NCI-H1694 (cell line): ENCODE data around the gene METRN.
"Not testable (repeated sequence)": the region's sequence is repeated elsewhere in the genome, so short reads cannot be mapped to it uniquely, and the experiment has no call there.

Experiments
- DNase-seq: peaks from one replicate; lab custom pipeline; 2025; lab: John Stamatoyannopoulos, UW

Gene METRN

GRCh38 chr16:691242-691641 is 23.7 kb upstream of the METRN start:
- DNase-seq: not testable (repeated sequence)

- no peak for DNase-seq
Observed at GRCh38 chr16:692356-693108, 22.4 kb upstream of the METRN start.

GRCh38 chr16:693364-693763 is 21.6 kb upstream of the METRN start:
- no peak for DNase-seq

- DNase-seq: no peak
Observed at GRCh38 chr16:693766-694165, 21.2 kb upstream of the METRN start.

GRCh38 chr16:694187-694862 is 20.6 kb upstream of the METRN start:
- no peak for DNase-seq

- DNase-seq: no peak
Observed at GRCh38 chr16:694863-695354, 20.0 kb upstream of the METRN start.

GRCh38 chr16:695355-696089 is 19.4 kb upstream of the METRN start:
- no peak for DNase-seq

- no peak for DNase-seq
Observed at GRCh38 chr16:698911-699671, 15.8 kb upstream of the METRN start.

GRCh38 chr16:700684-701584 is 14.0 kb upstream of the METRN start:
- no peak for DNase-seq

- no peak for DNase-seq
Observed at GRCh38 chr16:702341-702740, 12.6 kb upstream of the METRN start.

- DNase-seq: no peak
Observed at GRCh38 chr16:703406-703805, 11.5 kb upstream of the METRN start.

GRCh38 chr16:704047-704446 is 10.9 kb upstream of the METRN start:
- no peak for DNase-seq

- no peak for DNase-seq
Observed at GRCh38 chr16:704552-705380, 10.2 kb upstream of the METRN start.

GRCh38 chr16:705431-706188 is 9.3 kb upstream of the METRN start, which contains the start of gene FBXL16:
Gene FBXL16, minus strand, starts transcription at chr16:705801. Its CDS starts 8,396 bp downstream, at chr16:697405.
- no peak for DNase-seq

GRCh38 chr16:706189-707061 is 8.5 kb upstream of the METRN start:
- DNase-seq: no peak

- DNase-seq: no peak
Observed at GRCh38 chr16:707062-707538, 7.8 kb upstream of the METRN start.

GRCh38 chr16:708019-708418 is 6.9 kb upstream of the METRN start:
- no peak for DNase-seq

- no peak for DNase-seq
Observed at GRCh38 chr16:708959-709358, 6.0 kb upstream of the METRN start.
